Body of pancreas (tissue), 4 donors: ENCODE results near the gene ABCB8.

Source experiments
- POLR2A ChIP-seq, 3 donors: fragments of 450-650 bp; IDR thresholded peaks; one replicate each; pipeline ENCODE4 v1.6.1; 2016; ENCODE audit warnings: antibody characterized with exemption in 3 of 3, mild to moderate bottlenecking in 2 of 3
- TF ChIP-seq, protein P1 (sequence below), 7 experiments: fragments of 450-650 bp in 4 of 7; fragments of 200-600 bp in 3 of 7; sonication (generic) in 3 of 7; IDR thresholded peaks; one replicate each; pipeline ENCODE4 v1.5.1; 2016 to 2019; ENCODE audit warnings: antibody characterized with exemption in 7 of 7

DNA sequence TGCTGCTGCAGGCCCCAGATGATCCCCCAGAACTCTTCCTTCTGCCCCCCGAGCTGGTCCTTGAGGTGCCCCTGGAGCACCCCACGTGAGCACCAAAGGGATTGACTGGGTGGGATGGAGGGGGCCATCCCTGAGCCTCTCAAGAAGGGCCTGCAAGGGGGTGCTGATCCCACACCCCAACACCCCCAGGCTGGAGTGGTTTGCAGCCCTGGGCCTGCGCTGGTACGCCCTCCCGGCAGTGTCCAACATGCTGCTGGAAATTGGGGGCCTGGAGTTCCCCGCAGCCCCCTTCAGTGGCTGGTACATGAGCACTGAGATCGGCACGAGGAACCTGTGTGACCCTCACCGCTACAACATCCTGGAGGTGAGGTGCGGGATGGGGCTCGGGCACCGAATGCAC is 29.2 kb upstream of the ABCB8 start:
- TF ChIP-seq, protein P1, sequence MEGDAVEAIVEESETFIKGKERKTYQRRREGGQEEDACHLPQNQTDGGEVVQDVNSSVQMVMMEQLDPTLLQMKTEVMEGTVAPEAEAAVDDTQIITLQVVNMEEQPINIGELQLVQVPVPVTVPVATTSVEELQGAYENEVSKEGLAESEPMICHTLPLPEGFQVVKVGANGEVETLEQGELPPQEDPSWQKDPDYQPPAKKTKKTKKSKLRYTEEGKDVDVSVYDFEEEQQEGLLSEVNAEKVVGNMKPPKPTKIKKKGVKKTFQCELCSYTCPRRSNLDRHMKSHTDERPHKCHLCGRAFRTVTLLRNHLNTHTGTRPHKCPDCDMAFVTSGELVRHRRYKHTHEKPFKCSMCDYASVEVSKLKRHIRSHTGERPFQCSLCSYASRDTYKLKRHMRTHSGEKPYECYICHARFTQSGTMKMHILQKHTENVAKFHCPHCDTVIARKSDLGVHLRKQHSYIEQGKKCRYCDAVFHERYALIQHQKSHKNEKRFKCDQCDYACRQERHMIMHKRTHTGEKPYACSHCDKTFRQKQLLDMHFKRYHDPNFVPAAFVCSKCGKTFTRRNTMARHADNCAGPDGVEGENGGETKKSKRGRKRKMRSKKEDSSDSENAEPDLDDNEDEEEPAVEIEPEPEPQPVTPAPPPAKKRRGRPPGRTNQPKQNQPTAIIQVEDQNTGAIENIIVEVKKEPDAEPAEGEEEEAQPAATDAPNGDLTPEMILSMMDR (IDR thresholded peaks at IDR 0.05): no peak
- TF ChIP-seq POLR2A (IDR thresholded peaks at IDR 0.05): no peak
